GM23338 (cell line): ENCODE results near the gene CHRNA4. TPM values are rescaled to one million over a fixed set of nuclear protein-coding genes. Genes with fewer than 3 reads are reported as not detected.

ENCODE experiments used
- ATAC-seq: fragments of 200-7000 bp; cut with Tn5 transposase; 3 replicates; pipeline ENCODE4 v1.9.1; 2020
- DNase-seq: peaks from one replicate; pipeline ENCODE4 v3.0.0-alpha.2; 2015; ENCODE audit warnings: low spot score
- H2AFZ ChIP-seq: fragments of 200-600 bp; sonication (generic); 2 replicates; pipeline ENCODE4 v1.8.0; 2016; ENCODE audit warnings: antibody characterized with exemption, mild to moderate bottlenecking, moderate library complexity
- H3F3A ChIP-seq: fragments of 200-600 bp; sonication (generic); replicated peaks from 2 replicates; pipeline ENCODE4 v1.8.0; 2017; ENCODE audit warnings: antibody characterized with exemption, mixed run types, low read depth
- H3K27ac ChIP-seq: fragments of 200-600 bp; sonication (generic); 2 replicates; pipeline ENCODE4 v1.6.1; 2016; ENCODE audit warnings: low read depth
- H3K27me3 ChIP-seq: fragments of 200-600 bp; sonication (generic); 2 replicates; pipeline ENCODE4 v1.8.0; 2016; ENCODE audit warnings: mild to moderate bottlenecking, mixed run types, moderate library complexity; ENCODE audit not compliant: insufficient read depth
- H3K36me3 ChIP-seq: fragments of 200-600 bp; sonication (generic); 2 replicates; pipeline ENCODE4 v1.8.0; 2016; ENCODE audit warnings: mild to moderate bottlenecking; ENCODE audit not compliant: insufficient read depth
- H3K4me1 ChIP-seq: fragments of 200-600 bp; sonication (generic); 2 replicates; pipeline ENCODE4 v1.8.0; 2016; ENCODE audit warnings: mild to moderate bottlenecking, moderate library complexity; ENCODE audit not compliant: insufficient read depth
- H3K4me2 ChIP-seq: fragments of 200-600 bp; sonication (generic); 2 replicates; pipeline ENCODE4 v1.7.1; 2017; ENCODE audit warnings: mixed run types
- H3K4me3 ChIP-seq: fragments of 200-600 bp; sonication (generic); 2 replicates; pipeline ENCODE4 v1.6.1; 2016; ENCODE audit warnings: mixed run types
- H3K79me2 ChIP-seq: fragments of 200-600 bp; sonication (generic); replicated peaks from 2 replicates; pipeline ENCODE4 v1.8.0; 2017; ENCODE audit warnings: mild to moderate bottlenecking; ENCODE audit not compliant: insufficient read depth
- H3K9me2 ChIP-seq: fragments of 200-600 bp; sonication (generic); 2 replicates; pipeline ENCODE4 v1.8.0; 2017; ENCODE audit not compliant: insufficient read depth
- H4K20me1 ChIP-seq: fragments of 200-600 bp; sonication (generic); replicated peaks from 2 replicates; pipeline ENCODE4 v1.8.0; 2017; ENCODE audit warnings: mild to moderate bottlenecking; ENCODE audit not compliant: insufficient read depth
- H3K27ac Mint-ChIP-seq: 2 replicates; pipeline ENCODE4 v1.8.0; 2020; ENCODE audit warnings: inconsistent platforms, mild to moderate bottlenecking, moderate library complexity, mixed read lengths
- H3K27me3 Mint-ChIP-seq: 3 replicates; pipeline ENCODE4 v1.8.0; 2022; ENCODE audit warnings: low read depth, mild to moderate bottlenecking, moderate library complexity, mixed read lengths, inconsistent platforms; ENCODE audit not compliant: insufficient read depth, poor library complexity
- H3K36me3 Mint-ChIP-seq: 3 replicates; pipeline ENCODE4 v1.8.0; 2021; ENCODE audit warnings: low read depth, mild to moderate bottlenecking, inconsistent platforms, moderate library complexity, mixed read lengths
- H3K4me1 Mint-ChIP-seq: 3 replicates; pipeline ENCODE4 v1.8.0; 2020; ENCODE audit warnings: mild to moderate bottlenecking, inconsistent platforms, mixed read lengths
- H3K4me3 Mint-ChIP-seq: 3 replicates; pipeline ENCODE4 v1.8.0; 2021; ENCODE audit warnings: moderate library complexity, mild to moderate bottlenecking, inconsistent platforms, mixed read lengths
- H3K9me3 Mint-ChIP-seq: 3 replicates; pipeline ENCODE4 v1.8.0; 2020; ENCODE audit warnings: moderate library complexity, mild to moderate bottlenecking, inconsistent platforms, mixed read lengths
- JUNB ChIP-seq: IDR thresholded peaks from one replicate; pipeline ENCODE4 v1.6.1; 2016; ENCODE audit warnings: antibody characterized with exemption; ENCODE audit not compliant: unreplicated experiment
- POLR2AphosphoS5 ChIP-seq: IDR thresholded peaks from 2 replicates; pipeline ENCODE4 v1.6.1; 2016; ENCODE audit warnings: antibody characterized with exemption, low read depth
- REST ChIP-seq: IDR thresholded peaks from one replicate; pipeline ENCODE4 v1.6.1; 2018; ENCODE audit warnings: antibody characterized with exemption; ENCODE audit not compliant: unreplicated experiment
- ZNF114 ChIP-seq: fragments of 250-450 bp; sonication (Bioruptor Pico); IDR thresholded peaks from 2 replicates; pipeline ENCODE4 v1.5.0; 2020; ENCODE audit warnings: mild to moderate bottlenecking, moderate library complexity
- polyA plus RNA-seq: library from polyadenylated mRNA; unstranded; fragments of >200 nt; fragmentation: Nextera tagmentation; extraction: Ambion mirVana; gene quantifications from 2 replicates; pipeline ENCODE4 v1.2.1, GENCODE V29; 2016
- total RNA-seq: library from RNA; depleted of rRNA; stranded (reverse); fragments of >200 nt; shearing (Covaris generic); gene quantifications from 2 replicates; pipeline ENCODE4 v1.2.3, GENCODE V29; 2014
- TF ChIP-seq, protein P1 (sequence below): fragments of 250-450 bp; sonication (Bioruptor Pico); IDR thresholded peaks from 2 replicates; pipeline ENCODE4 v1.5.0; 2020; ENCODE audit warnings: mild to moderate bottlenecking, moderate library complexity

Gene CHRNA4
- total and polyA plus RNA-seq, 2 experiments from 2014 or later: 2.7 to 3.9 TPM

- Histone ChIP-seq H3K4me1 (no peaks in the 10 kb centered on the region), H4K20me1 (no peaks in the 10 kb centered on the region), H3K79me2 (no peaks in the 10 kb centered on the region), H3K27me3 (no peaks in the 10 kb centered on the region), H3K4me2 (no peak overlapping the region), H3K27ac (no peak overlapping the region), H3K4me3 (no peak overlapping the region), H3K9me2 (no peaks in the 10 kb centered on the region), H3F3A (no peaks in the 10 kb centered on the region), H3K36me3 (no peaks in the 10 kb centered on the region), H2AFZ (no peak overlapping the region)
- H3K27me3 Mint-ChIP-seq: no peaks in the 10 kb centered on the region
- no peak overlapping the region for H3K4me3 Mint-ChIP-seq
- no peaks in the 10 kb centered on the region for H3K4me1 Mint-ChIP-seq
- no peaks in the 10 kb centered on the region for H3K9me3 Mint-ChIP-seq
- no peak overlapping the region for H3K27ac Mint-ChIP-seq
- ATAC-seq (no peak), DNase-seq (no peak)
- H3K36me3 Mint-ChIP-seq: no peaks in the 10 kb centered on the region
- TF ChIP-seq REST (no peak), JUNB (no peak), ZNF114 (CRISPR knock-in tag) (no peak), POLR2AphosphoS5 (no peak)
- TF ChIP-seq, protein P1, sequence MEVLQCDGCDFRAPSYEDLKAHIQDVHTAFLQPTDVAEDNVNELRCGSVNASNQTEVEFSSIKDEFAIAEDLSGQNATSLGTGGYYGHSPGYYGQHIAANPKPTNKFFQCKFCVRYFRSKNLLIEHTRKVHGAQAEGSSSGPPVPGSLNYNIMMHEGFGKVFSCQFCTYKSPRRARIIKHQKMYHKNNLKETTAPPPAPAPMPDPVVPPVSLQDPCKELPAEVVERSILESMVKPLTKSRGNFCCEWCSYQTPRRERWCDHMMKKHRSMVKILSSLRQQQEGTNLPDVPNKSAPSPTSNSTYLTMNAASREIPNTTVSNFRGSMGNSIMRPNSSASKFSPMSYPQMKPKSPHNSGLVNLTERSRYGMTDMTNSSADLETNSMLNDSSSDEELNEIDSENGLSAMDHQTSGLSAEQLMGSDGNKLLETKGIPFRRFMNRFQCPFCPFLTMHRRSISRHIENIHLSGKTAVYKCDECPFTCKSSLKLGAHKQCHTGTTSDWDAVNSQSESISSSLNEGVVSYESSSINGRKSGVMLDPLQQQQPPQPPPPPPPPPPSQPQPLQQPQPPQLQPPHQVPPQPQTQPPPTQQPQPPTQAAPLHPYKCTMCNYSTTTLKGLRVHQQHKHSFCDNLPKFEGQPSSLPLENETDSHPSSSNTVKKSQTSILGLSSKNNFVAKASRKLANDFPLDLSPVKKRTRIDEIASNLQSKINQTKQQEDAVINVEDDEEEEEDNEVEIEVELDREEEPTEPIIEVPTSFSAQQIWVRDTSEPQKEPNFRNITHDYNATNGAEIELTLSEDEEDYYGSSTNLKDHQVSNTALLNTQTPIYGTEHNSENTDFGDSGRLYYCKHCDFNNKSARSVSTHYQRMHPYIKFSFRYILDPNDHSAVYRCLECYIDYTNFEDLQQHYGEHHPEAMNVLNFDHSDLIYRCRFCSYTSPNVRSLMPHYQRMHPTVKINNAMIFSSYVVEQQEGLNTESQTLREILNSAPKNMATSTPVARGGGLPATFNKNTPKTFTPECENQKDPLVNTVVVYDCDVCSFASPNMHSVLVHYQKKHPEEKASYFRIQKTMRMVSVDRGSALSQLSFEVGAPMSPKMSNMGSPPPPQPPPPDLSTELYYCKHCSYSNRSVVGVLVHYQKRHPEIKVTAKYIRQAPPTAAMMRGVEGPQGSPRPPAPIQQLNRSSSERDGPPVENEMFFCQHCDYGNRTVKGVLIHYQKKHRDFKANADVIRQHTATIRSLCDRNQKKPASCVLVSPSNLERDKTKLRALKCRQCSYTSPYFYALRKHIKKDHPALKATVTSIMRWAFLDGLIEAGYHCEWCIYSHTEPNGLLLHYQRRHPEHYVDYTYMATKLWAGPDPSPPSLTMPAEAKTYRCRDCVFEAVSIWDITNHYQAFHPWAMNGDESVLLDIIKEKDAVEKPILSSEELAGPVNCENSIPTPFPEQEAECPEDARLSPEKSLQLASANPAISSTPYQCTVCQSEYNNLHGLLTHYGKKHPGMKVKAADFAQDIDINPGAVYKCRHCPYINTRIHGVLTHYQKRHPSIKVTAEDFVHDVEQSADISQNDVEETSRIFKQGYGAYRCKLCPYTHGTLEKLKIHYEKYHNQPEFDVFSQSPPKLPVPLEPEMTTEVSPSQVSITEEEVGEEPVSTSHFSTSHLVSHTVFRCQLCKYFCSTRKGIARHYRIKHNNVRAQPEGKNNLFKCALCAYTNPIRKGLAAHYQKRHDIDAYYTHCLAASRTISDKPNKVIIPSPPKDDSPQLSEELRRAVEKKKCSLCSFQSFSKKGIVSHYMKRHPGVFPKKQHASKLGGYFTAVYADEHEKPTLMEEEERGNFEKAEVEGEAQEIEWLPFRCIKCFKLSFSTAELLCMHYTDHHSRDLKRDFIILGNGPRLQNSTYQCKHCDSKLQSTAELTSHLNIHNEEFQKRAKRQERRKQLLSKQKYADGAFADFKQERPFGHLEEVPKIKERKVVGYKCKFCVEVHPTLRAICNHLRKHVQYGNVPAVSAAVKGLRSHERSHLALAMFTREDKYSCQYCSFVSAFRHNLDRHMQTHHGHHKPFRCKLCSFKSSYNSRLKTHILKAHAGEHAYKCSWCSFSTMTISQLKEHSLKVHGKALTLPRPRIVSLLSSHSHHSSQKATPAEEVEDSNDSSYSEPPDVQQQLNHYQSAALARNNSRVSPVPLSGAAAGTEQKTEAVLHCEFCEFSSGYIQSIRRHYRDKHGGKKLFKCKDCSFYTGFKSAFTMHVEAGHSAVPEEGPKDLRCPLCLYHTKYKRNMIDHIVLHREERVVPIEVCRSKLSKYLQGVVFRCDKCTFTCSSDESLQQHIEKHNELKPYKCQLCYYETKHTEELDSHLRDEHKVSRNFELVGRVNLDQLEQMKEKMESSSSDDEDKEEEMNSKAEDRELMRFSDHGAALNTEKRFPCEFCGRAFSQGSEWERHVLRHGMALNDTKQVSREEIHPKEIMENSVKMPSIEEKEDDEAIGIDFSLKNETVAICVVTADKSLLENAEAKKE (CRISPR knock-in tag): no peak
Observed at GRCh38 chr20:63317601-63318291, 43.4 kb downstream of the CHRNA4 start.
